K562 (cell line): Measurements from ENCODE around the gene GIPC3. TPM values are rescaled to one million over a fixed set of nuclear protein-coding genes. Genes with fewer than 3 reads are reported as not detected.

ENCODE experiments used
- ATF6 ChIP-seq: sonication (generic); formaldehyde crosslinking; IDR thresholded peaks from 2 replicates; pipeline ENCODE4 v1.4.0; 2020; ENCODE audit warnings: mild to moderate bottlenecking, missing genetic modification reagents
- DNMT1 ChIP-seq: fragments of 450-650 bp; IDR thresholded peaks from 2 replicates; pipeline ENCODE4 v1.6.1; 2016; ENCODE audit warnings: antibody characterized with exemption, mild to moderate bottlenecking
- FOXP1 ChIP-seq: sonication (generic); formaldehyde crosslinking; IDR thresholded peaks from 2 replicates; pipeline ENCODE4 v1.8.0; 2022; ENCODE audit warnings: mild to moderate bottlenecking, missing genetic modification reagents
- PHF8 ChIP-seq: fragments of 200-600 bp; sonication (generic); IDR thresholded peaks from 2 replicates; pipeline ENCODE4 v1.6.1; 2012; ENCODE audit warnings: mixed run types, mild to moderate bottlenecking, inconsistent platforms, low read length, moderate library complexity, borderline replicate concordance
- SIN3B ChIP-seq: fragments of 450-650 bp; IDR thresholded peaks from 2 replicates; pipeline ENCODE4 v1.6.1; 2017; ENCODE audit warnings: low read depth, mild to moderate bottlenecking, moderate library complexity
- SP2 ChIP-seq: IDR thresholded peaks from 2 replicates; pipeline ENCODE4 v1.6.1; 2011; ENCODE audit warnings: mild to moderate bottlenecking, low read depth, low read length, moderate library complexity; ENCODE audit not compliant: poor library complexity, severe bottlenecking; ENCODE audit errors: extremely low read depth
- SREBF2 ChIP-seq: sonication (generic); formaldehyde crosslinking; IDR thresholded peaks from 2 replicates; pipeline ENCODE4 v1.4.0; 2020; ENCODE audit warnings: mild to moderate bottlenecking, missing genetic modification reagents
- THAP12 ChIP-seq: fragments of 250-450 bp; sonication (Bioruptor Pico); IDR thresholded peaks from 2 replicates; pipeline ENCODE4 v1.9.0; 2021; ENCODE audit warnings: mild to moderate bottlenecking, inconsistent platforms
- XRCC5 ChIP-seq: fragments of 200-400 bp; formaldehyde crosslinking; IDR thresholded peaks from 2 replicates; pipeline ENCODE4 v1.6.1; 2017; ENCODE audit warnings: low read depth, mild to moderate bottlenecking, low read length
- polyA plus RNA-seq, 8 experiments: library from polyadenylated mRNA; depleted of rRNA in 4 of 8; stranded (reverse) in 5 of 8; unstranded in 3 of 8; fragments of >200 nt; fragmentation: Nextera tagmentation in 2 of 8; fragmentation: Illumina TruSeq in 1 of 8; extraction: Ambion mirVana in 2 of 8; extraction: Trizol in 1 of 8; gene quantifications; 2 replicates each; pipeline versions ENCODE4 v1.2.1 to v1.2.3, GENCODE V29; 2011 to 2014; ENCODE audit warnings: inconsistent platforms in 1 of 8, missing spikeins in 1 of 8
- total RNA-seq, 7 experiments: library from RNA; depleted of rRNA in 6 of 7; stranded (reverse); fragments of >200 nt in 6 of 7; fragmentation: Illumina TruSeq in 2 of 7; extraction: Trizol in 2 of 7; gene quantifications; 2 replicates each; pipeline versions ENCODE4 v1.2.1 to v1.2.3, GENCODE V29; 2011 to 2021; ENCODE audit warnings: low replicate concordance in 1 of 7
- TF ChIP-seq, protein P1 (sequence below): sonication (generic); formaldehyde crosslinking; IDR thresholded peaks from 2 replicates; pipeline ENCODE4 v1.8.0; 2022; ENCODE audit warnings: mild to moderate bottlenecking, missing genetic modification reagents
- TF ChIP-seq, protein P2 (sequence below): fragments of 450-650 bp; IDR thresholded peaks from 2 replicates; pipeline ENCODE4 v1.6.1; 2016; ENCODE audit warnings: antibody characterized with exemption
- TF ChIP-seq, protein P3 (sequence below): fragments of 450-650 bp; IDR thresholded peaks from 2 replicates; pipeline ENCODE4 v1.6.1; 2016; ENCODE audit warnings: borderline replicate concordance

GIPC3 gene
- total and polyA plus RNA-seq, 9 of the 15 experiments (the other 6 are each of a cell fraction or from before 2014, with no cell fraction given) = 0.03 to 3.6 (median 1.5) TPM; not detected in 1

DNA sequence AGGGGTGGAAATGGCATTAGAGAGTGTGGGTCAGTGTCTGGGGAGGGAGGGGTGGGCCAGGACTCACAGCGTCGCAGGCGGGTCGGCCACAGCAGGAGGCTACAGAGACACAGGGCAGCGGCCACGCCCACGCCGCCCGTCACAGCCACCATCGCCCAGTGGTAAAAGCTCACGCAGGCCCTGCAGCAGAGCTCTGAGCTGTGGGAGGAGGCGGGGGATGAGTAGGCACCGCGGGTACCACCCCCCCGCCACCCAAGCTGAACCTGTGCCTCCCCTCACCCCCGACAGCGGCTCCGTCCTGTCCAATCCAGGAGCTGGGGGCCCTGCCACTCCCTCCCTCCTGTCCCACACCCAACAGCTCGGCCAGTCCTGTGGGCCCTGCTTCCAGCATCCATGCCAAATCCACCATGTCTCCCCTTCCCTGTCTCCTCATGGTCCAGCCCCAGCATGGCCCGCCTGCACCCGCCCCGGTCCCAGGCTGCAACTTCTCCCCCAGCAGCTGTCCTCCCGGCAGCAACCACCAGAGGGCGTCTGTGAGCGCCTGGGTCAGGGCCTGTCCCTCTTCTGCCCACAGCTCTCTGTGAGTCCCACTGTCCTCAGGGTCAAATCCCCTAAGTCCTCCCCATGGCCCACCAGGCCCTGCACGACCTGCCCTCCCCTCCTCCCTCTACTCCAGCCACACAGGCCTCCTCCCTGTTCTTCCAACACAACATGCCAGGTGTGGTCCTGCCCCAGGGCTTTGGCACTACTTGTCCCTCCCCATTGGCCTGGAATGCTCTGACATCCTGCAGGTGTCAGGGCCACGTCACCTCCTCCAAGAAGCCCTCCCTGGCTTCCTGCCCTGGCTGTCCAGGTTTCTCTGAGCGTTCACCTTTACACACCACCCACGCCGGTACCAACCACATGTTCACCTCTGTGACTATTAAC lies 40.3 kb upstream of the GIPC3 start (continued):
- TF ChIP-seq, protein P1, sequence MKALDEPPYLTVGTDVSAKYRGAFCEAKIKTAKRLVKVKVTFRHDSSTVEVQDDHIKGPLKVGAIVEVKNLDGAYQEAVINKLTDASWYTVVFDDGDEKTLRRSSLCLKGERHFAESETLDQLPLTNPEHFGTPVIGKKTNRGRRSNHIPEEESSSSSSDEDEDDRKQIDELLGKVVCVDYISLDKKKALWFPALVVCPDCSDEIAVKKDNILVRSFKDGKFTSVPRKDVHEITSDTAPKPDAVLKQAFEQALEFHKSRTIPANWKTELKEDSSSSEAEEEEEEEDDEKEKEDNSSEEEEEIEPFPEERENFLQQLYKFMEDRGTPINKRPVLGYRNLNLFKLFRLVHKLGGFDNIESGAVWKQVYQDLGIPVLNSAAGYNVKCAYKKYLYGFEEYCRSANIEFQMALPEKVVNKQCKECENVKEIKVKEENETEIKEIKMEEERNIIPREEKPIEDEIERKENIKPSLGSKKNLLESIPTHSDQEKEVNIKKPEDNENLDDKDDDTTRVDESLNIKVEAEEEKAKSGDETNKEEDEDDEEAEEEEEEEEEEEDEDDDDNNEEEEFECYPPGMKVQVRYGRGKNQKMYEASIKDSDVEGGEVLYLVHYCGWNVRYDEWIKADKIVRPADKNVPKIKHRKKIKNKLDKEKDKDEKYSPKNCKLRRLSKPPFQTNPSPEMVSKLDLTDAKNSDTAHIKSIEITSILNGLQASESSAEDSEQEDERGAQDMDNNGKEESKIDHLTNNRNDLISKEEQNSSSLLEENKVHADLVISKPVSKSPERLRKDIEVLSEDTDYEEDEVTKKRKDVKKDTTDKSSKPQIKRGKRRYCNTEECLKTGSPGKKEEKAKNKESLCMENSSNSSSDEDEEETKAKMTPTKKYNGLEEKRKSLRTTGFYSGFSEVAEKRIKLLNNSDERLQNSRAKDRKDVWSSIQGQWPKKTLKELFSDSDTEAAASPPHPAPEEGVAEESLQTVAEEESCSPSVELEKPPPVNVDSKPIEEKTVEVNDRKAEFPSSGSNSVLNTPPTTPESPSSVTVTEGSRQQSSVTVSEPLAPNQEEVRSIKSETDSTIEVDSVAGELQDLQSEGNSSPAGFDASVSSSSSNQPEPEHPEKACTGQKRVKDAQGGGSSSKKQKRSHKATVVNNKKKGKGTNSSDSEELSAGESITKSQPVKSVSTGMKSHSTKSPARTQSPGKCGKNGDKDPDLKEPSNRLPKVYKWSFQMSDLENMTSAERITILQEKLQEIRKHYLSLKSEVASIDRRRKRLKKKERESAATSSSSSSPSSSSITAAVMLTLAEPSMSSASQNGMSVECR (CRISPR knock-in tag) = peak; percentile 61; the same call in 1 of the 2 replicates
- TF ChIP-seq DNMT1 (no peak), XRCC5 (peak; percentile 74; the same call in 1 of the 2 replicates), PHF8 (no peak), SIN3B (no peak), THAP12 (CRISPR knock-in tag) (0 out of 2 replicates have a peak, but pooled peaks have one; percentile 44), SREBF2 (CRISPR knock-in tag) (no peak), FOXP1 (CRISPR knock-in tag) (no peak), ATF6 (CRISPR knock-in tag) (no peak), SP2 (no peak)
- TF ChIP-seq, protein P2, sequence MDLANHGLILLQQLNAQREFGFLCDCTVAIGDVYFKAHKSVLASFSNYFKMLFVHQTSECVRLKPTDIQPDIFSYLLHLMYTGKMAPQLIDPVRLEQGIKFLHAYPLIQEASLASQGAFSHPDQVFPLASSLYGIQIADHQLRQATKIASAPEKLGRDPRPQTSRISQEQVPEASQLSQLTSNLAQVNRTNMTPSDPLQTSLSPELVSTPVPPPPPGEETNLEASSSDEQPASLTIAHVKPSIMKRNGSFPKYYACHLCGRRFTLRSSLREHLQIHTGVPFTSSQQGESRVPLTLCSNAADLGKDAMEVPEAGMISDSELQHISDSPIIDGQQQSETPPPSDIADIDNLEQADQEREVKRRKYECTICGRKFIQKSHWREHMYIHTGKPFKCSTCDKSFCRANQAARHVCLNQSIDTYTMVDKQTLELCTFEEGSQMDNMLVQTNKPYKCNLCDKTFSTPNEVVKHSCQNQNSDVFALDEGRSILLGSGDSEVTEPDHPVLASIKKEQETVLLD = no peak
- TF ChIP-seq, protein P3, sequence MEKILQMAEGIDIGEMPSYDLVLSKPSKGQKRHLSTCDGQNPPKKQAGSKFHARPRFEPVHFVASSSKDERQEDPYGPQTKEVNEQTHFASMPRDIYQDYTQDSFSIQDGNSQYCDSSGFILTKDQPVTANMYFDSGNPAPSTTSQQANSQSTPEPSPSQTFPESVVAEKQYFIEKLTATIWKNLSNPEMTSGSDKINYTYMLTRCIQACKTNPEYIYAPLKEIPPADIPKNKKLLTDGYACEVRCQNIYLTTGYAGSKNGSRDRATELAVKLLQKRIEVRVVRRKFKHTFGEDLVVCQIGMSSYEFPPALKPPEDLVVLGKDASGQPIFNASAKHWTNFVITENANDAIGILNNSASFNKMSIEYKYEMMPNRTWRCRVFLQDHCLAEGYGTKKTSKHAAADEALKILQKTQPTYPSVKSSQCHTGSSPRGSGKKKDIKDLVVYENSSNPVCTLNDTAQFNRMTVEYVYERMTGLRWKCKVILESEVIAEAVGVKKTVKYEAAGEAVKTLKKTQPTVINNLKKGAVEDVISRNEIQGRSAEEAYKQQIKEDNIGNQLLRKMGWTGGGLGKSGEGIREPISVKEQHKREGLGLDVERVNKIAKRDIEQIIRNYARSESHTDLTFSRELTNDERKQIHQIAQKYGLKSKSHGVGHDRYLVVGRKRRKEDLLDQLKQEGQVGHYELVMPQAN = peak; percentile 38; the same call in 1 of the 2 replicates
